Hepatocyte (in vitro differentiated cells): ENCODE measurements around the gene TNFSF11. TPM values are rescaled to one million over a fixed set of nuclear protein-coding genes. Genes with fewer than 3 reads are reported as not detected.

Source experiments
- DNase-seq: peaks from one replicate; pipeline ENCODE4 v3.0.0-alpha.2; 2016; ENCODE audit warnings: low spot score
- H2AFZ ChIP-seq: fragments of 200-600 bp; sonication (generic); 2 replicates; pipeline ENCODE4 v1.6.0; 2016; ENCODE audit warnings: antibody characterized with exemption, mild to moderate bottlenecking
- H3K27ac ChIP-seq: fragments of 200-600 bp; sonication (generic); 2 replicates; pipeline ENCODE4 v1.5.1; 2016; ENCODE audit warnings: mild to moderate bottlenecking
- H3K27me3 ChIP-seq: fragments of 200-600 bp; sonication (generic); 2 replicates; pipeline ENCODE4 v1.6.1; 2016
- H3K36me3 ChIP-seq: fragments of 200-600 bp; sonication (generic); replicated peaks from 2 replicates; pipeline ENCODE4 v1.5.1; 2016; ENCODE audit warnings: low read depth; ENCODE audit not compliant: insufficient read depth
- H3K4me1 ChIP-seq: fragments of 200-600 bp; sonication (generic); 2 replicates; pipeline ENCODE4 v1.5.1; 2016; ENCODE audit warnings: mild to moderate bottlenecking, moderate library complexity; ENCODE audit not compliant: insufficient read depth
- H3K4me2 ChIP-seq: fragments of 200-600 bp; sonication (generic); 2 replicates; pipeline ENCODE4 v1.6.0; 2016
- H3K4me3 ChIP-seq: fragments of 200-600 bp; sonication (generic); 2 replicates; pipeline ENCODE4 v1.5.1; 2016; ENCODE audit warnings: mild to moderate bottlenecking
- H3K79me2 ChIP-seq: fragments of 200-600 bp; sonication (generic); 2 replicates; pipeline ENCODE4 v1.6.0; 2017; ENCODE audit warnings: mild to moderate bottlenecking
- H3K9me2 ChIP-seq: fragments of 200-600 bp; sonication (generic); replicated peaks from 2 replicates; pipeline ENCODE4 v1.6.0; 2017; ENCODE audit warnings: mild to moderate bottlenecking; ENCODE audit not compliant: insufficient read depth
- H3K9me3 ChIP-seq: fragments of 200-600 bp; sonication (generic); 2 replicates; pipeline ENCODE4 v1.5.1; 2016; ENCODE audit warnings: low read depth, mild to moderate bottlenecking
- H4K20me1 ChIP-seq: fragments of 200-600 bp; sonication (generic); 2 replicates; pipeline ENCODE4 v1.6.0; 2016; ENCODE audit warnings: mild to moderate bottlenecking; ENCODE audit not compliant: insufficient read depth, poor library complexity, severe bottlenecking
- CTCF ChIP-seq: fragments of 200-600 bp; sonication (generic); IDR thresholded peaks from 2 replicates; pipeline ENCODE4 v1.5.1; 2016; ENCODE audit warnings: antibody characterized with exemption, mild to moderate bottlenecking; ENCODE audit not compliant: poor library complexity
- EZH2 ChIP-seq: fragments of 200-600 bp; sonication (generic); IDR thresholded peaks from 2 replicates; pipeline ENCODE4 v1.6.1; 2016; ENCODE audit warnings: antibody characterized with exemption, mild to moderate bottlenecking, borderline replicate concordance
- EZH2phosphoT487 ChIP-seq: fragments of 200-600 bp; sonication (generic); IDR thresholded peaks from one replicate; pipeline ENCODE4 v1.6.1; 2018; ENCODE audit warnings: antibody characterized with exemption, mild to moderate bottlenecking, low read depth, moderate library complexity; ENCODE audit not compliant: unreplicated experiment, severe bottlenecking
- WGBS: methylation state at CpG from one replicate; pipeline ENCODE4 v1.1.6; 2016; ENCODE audit warnings: low lambda C conversion rate; ENCODE audit errors: missing lambda C conversion rate; 5-methylcytosine and 5-hydroxymethylcytosine counted together
- polyA plus RNA-seq: library from polyadenylated mRNA; unstranded; fragments of >200 nt; fragmentation: Nextera tagmentation; extraction: Ambion mirVana; gene quantifications from 2 replicates; pipeline ENCODE4 v1.2.1, GENCODE V29; 2016
- total RNA-seq: library from RNA; depleted of rRNA; stranded (reverse); fragments of >200 nt; gene quantifications from 2 replicates; pipeline ENCODE4 v1.2.3, GENCODE V29; 2014

TNFSF11 gene
- total and polyA plus RNA-seq, 2 experiments from 2014 or later = 0.83 TPM; not detected in 1

DNA sequence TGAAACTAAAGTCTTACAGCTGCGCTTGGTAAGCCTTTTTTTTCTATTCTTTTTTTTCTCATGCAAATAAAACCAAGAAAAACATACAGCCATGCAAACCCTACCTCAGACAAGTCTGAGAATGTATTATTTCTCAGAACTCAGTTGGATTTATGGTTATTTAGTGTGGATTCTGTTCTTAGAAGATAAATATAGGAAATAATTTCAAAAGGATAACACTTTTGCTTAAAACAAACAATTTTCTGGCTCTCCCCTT is 40.7 kb upstream of the TNFSF11 start:
- no peak for DNase-seq
- no peak overlapping the region for H3K4me2 ChIP-seq
- no peaks in the 10 kb centered on the region for H3K9me3 ChIP-seq
- H3K27me3 ChIP-seq = no peaks in the 10 kb centered on the region
- H3K4me1 ChIP-seq = no peaks in the 10 kb centered on the region
- WGBS = 94% methylated on average over 1 of the region's 1 CpG
- no peaks in the 10 kb centered on the region for H3K9me2 ChIP-seq
- H4K20me1 ChIP-seq = no peaks in the 10 kb centered on the region
- no peaks in the 10 kb centered on the region for H3K36me3 ChIP-seq
- no peak overlapping the region for H3K4me3 ChIP-seq
- no peak overlapping the region for H2AFZ ChIP-seq
- no peak for TF ChIP-seq EZH2phosphoT487
- TF ChIP-seq CTCF = no peak
- TF ChIP-seq EZH2 = no peak
- no peak overlapping the region for H3K27ac ChIP-seq
- no peaks in the 10 kb centered on the region for H3K79me2 ChIP-seq

- DNase-seq = no peak
Observed at GRCh38 chr13:42534785-42535184, 39.2 kb upstream of the TNFSF11 start.

GRCh38 chr13:42538996-42539395 is 35.0 kb upstream of the TNFSF11 start:
- Histone ChIP-seq H3K4me1 (peaks cover 5% of the 10 kb centered on the region), H3K36me3 (no peaks in the 10 kb centered on the region), H3K9me3 (no peaks in the 10 kb centered on the region), H4K20me1 (no peaks in the 10 kb centered on the region), H3K27me3 (no peaks in the 10 kb centered on the region), H2AFZ (no peak overlapping the region), H3K4me3 (no peak overlapping the region), H3K9me2 (no peaks in the 10 kb centered on the region), H3K27ac (no peak overlapping the region), H3K79me2 (no peaks in the 10 kb centered on the region), H3K4me2 (no peak overlapping the region)
- TF ChIP-seq CTCF (no peak), EZH2phosphoT487 (no peak), EZH2 (no peak)
- no peak for DNase-seq
- WGBS = 84% methylated on average over 2 of the region's 2 CpGs

More at GRCh38 chr13:42534785-42535184, 39.2 kb upstream of the TNFSF11 start:
- Histone ChIP-seq H4K20me1 (no peaks in the 10 kb centered on the region), H3K9me2 (no peaks in the 10 kb centered on the region), H3K9me3 (no peaks in the 10 kb centered on the region), H3K27me3 (no peaks in the 10 kb centered on the region), H3K36me3 (no peaks in the 10 kb centered on the region), H2AFZ (no peak overlapping the region), H3K4me3 (no peak overlapping the region), H3K4me1 (no peaks in the 10 kb centered on the region), H3K27ac (no peak overlapping the region), H3K79me2 (no peaks in the 10 kb centered on the region), H3K4me2 (no peak overlapping the region)
- TF ChIP-seq CTCF = no peak
- TF ChIP-seq EZH2 = no peak
- no peak for TF ChIP-seq EZH2phosphoT487
- 94% methylated on average over 1 of the region's 1 CpG for WGBS

DNA sequence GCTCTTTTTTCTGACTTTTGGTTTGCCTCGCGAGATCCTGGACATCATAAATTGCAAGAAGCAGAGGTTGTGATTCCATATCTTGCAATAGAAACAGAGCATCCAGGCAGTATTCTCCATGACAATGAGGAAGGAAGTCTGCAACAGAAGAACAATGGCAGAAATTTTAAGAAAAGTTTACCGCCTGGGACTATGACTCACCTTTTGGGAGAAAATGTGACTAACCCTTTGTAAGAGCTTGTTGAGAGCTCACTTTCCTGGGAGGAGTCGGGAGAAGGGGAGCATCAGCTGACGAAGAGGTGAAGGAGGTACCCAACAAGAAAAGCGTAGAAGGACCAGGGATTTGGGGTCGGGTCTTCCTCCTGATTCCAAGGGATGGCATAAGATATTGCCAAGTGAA is 34.3 kb upstream of the TNFSF11 start:
- H3K36me3 ChIP-seq = no peaks in the 10 kb centered on the region
- no peaks in the 10 kb centered on the region for H3K27me3 ChIP-seq
- TF ChIP-seq EZH2phosphoT487 = no peak
- no peak for TF ChIP-seq CTCF
- TF ChIP-seq EZH2 = no peak
- no peaks in the 10 kb centered on the region for H3K9me3 ChIP-seq
- H2AFZ ChIP-seq = no peak overlapping the region
- WGBS = 95% methylated on average over 7 of the region's 7 CpGs
- H3K4me3 ChIP-seq = no peak overlapping the region
- no peak overlapping the region for H3K27ac ChIP-seq
- H3K79me2 ChIP-seq = no peaks in the 10 kb centered on the region
- DNase-seq = no peak
- no peak overlapping the region for H3K4me2 ChIP-seq
- H3K4me1 ChIP-seq = peaks cover 8% of the 10 kb centered on the region
- no peaks in the 10 kb centered on the region for H4K20me1 ChIP-seq
- H3K9me2 ChIP-seq = no peaks in the 10 kb centered on the region
